ENCODE results near the gene PRICKLE4.

PRICKLE4 gene

GRCh38 chr6:41768545-41769308, 11.9 kb upstream of the PRICKLE4 start:
- Histone ChIP-seq H2BK15ac (replicated peaks; ENCODE audit: low read depth) (no peak overlapping the region), H3K36me3 (ENCODE audit: control insufficient read depth, insufficient read depth, low read length) (no peaks in the 10 kb centered on the region), H3K56ac (ENCODE audit: low read length) (no peak overlapping the region), H3K18ac (ENCODE audit: low read length) (no peak overlapping the region), H3K4ac (ENCODE audit: low read depth, low read length) (no peak overlapping the region), H3K79me2 (ENCODE audit: control insufficient read depth, insufficient read depth, low read length) (no peaks in the 10 kb centered on the region), H2BK120ac (ENCODE audit: low read depth, low read length) (no peak overlapping the region), H4K8ac (ENCODE audit: low read depth, low read length) (no peak overlapping the region), H2AK5ac (ENCODE audit: low read length) (no peak overlapping the region), H3K9ac (ENCODE audit: low read length) (no peak overlapping the region), H3K27me3 (ENCODE audit: insufficient read depth, low read length, poor library complexity) (no peaks in the 10 kb centered on the region), H3K27ac (ENCODE audit: low read depth, low read length) (no peak overlapping the region), H2BK5ac (ENCODE audit: low read length) (no peak overlapping the region), H3K4me1 (ENCODE audit: control insufficient read depth, low read depth, low read length) (no peaks in the 10 kb centered on the region), H3K79me1 (ENCODE audit: low read length) (no peaks in the 10 kb centered on the region), H3K4me3 (ENCODE audit: low read length) (no peak overlapping the region), H3K23ac (ENCODE audit: low read length) (no peak overlapping the region), H3K4me2 (ENCODE audit: low read length) (no peak overlapping the region), H4K5ac (ENCODE audit: low read length) (no peak overlapping the region)
- WGBS (ENCODE audit: extremely low coverage, insufficient coverage, low lambda C conversion rate): no CpG with 5 or more reads among the region's 10 CpGs
- peak; percentile 27 for DNase-seq

- H3K27me3 ChIP-seq (ENCODE audit: insufficient read depth, low read length, poor library complexity): no peaks in the 10 kb centered on the region
- no peak overlapping the region for H3K23ac ChIP-seq (ENCODE audit: low read length)
- H3K56ac ChIP-seq (ENCODE audit: low read length): no peak overlapping the region
- no peak overlapping the region for H2AK5ac ChIP-seq (ENCODE audit: low read length)
- no peaks in the 10 kb centered on the region for H3K79me1 ChIP-seq (ENCODE audit: low read length)
- H2BK5ac ChIP-seq (ENCODE audit: low read length): no peak overlapping the region
- DNase-seq: no peak
- H3K4me2 ChIP-seq (ENCODE audit: low read length): no peak overlapping the region
- H2BK15ac ChIP-seq (replicated peaks; ENCODE audit: low read depth): no peak overlapping the region
- no CpG with 5 or more reads among the region's 8 CpGs for WGBS (ENCODE audit: extremely low coverage, insufficient coverage, low lambda C conversion rate)
- H3K4me3 ChIP-seq (ENCODE audit: low read length): no peak overlapping the region
- H3K4me1 ChIP-seq (ENCODE audit: control insufficient read depth, low read depth, low read length): no peaks in the 10 kb centered on the region
- no peak overlapping the region for H3K27ac ChIP-seq (ENCODE audit: low read depth, low read length)
- no peaks in the 10 kb centered on the region for H3K36me3 ChIP-seq (ENCODE audit: control insufficient read depth, insufficient read depth, low read length)
- H4K8ac ChIP-seq (ENCODE audit: low read depth, low read length): no peak overlapping the region
- no peak overlapping the region for H3K9ac ChIP-seq (ENCODE audit: low read length)
- H3K18ac ChIP-seq (ENCODE audit: low read length): no peak overlapping the region
- H3K79me2 ChIP-seq (ENCODE audit: control insufficient read depth, insufficient read depth, low read length): no peaks in the 10 kb centered on the region
- H2BK120ac ChIP-seq (ENCODE audit: low read depth, low read length): no peak overlapping the region
- H3K4ac ChIP-seq (ENCODE audit: low read depth, low read length): no peak overlapping the region
- H4K5ac ChIP-seq (ENCODE audit: low read length): no peak overlapping the region
Observed at GRCh38 chr6:41769376-41769775, 11.2 kb upstream of the PRICKLE4 start.

DNA sequence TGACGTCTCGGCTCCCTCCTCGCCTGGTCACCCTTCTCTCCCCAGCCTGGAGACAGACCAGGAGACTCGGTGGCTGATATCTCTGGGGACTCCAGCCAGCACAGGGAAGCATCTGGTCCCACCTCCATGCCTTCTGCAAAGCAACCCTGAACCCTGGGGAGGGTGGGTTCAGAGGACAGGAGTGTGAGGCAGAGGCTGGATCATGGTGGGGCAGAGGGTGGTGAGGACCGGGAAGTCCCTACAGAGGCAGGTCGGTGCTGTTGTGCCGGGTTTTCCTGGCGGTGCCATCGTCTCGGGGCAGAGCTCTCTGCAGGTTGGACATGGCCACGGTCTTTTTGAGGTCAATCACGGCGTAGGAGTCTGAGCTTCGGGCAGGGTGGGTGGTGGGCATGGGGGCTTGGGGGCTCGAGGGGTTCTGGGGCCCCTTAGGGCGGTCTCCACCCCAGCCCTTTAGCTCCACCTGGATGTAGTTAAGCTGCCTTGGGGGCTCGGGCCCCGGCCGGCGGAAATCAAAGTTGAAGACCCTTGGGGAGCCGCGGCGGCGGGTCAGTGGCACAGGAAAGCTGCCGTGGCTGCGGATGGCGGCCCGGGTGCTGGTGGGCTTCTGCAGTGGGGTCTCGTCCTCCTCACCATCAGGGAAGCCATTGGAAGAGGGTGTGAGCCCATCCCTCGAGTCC, 10.1 kb upstream of the PRICKLE4 start:
- Histone ChIP-seq H3K79me1 (ENCODE audit: low read length) (no peaks in the 10 kb centered on the region), H2BK5ac (ENCODE audit: low read length) (no peak overlapping the region), H2BK120ac (ENCODE audit: low read depth, low read length) (no peak overlapping the region), H4K5ac (ENCODE audit: low read length) (no peak overlapping the region), H3K4me3 (ENCODE audit: low read length) (no peak overlapping the region), H3K79me2 (ENCODE audit: control insufficient read depth, insufficient read depth, low read length) (no peaks in the 10 kb centered on the region), H3K4me1 (ENCODE audit: control insufficient read depth, low read depth, low read length) (no peaks in the 10 kb centered on the region), H3K27ac (ENCODE audit: low read depth, low read length) (no peak overlapping the region), H4K8ac (ENCODE audit: low read depth, low read length) (no peak overlapping the region), H3K9ac (ENCODE audit: low read length) (no peak overlapping the region), H3K36me3 (ENCODE audit: control insufficient read depth, insufficient read depth, low read length) (no peaks in the 10 kb centered on the region), H3K4ac (ENCODE audit: low read depth, low read length) (no peak overlapping the region), H3K4me2 (ENCODE audit: low read length) (no peak overlapping the region), H3K23ac (ENCODE audit: low read length) (no peak overlapping the region), H3K18ac (ENCODE audit: low read length) (no peak overlapping the region), H3K27me3 (ENCODE audit: insufficient read depth, low read length, poor library complexity) (no peaks in the 10 kb centered on the region), H3K56ac (ENCODE audit: low read length) (no peak overlapping the region), H2AK5ac (ENCODE audit: low read length) (no peak overlapping the region), H2BK15ac (replicated peaks; ENCODE audit: low read depth) (no peak overlapping the region)
- no peak for DNase-seq
- WGBS (ENCODE audit: extremely low coverage, insufficient coverage, low lambda C conversion rate): no CpG with 5 or more reads among the region's 30 CpGs

- no peak overlapping the region for H2BK5ac ChIP-seq (ENCODE audit: low read length)
- H4K5ac ChIP-seq (ENCODE audit: low read length): no peak overlapping the region
- H3K79me1 ChIP-seq (ENCODE audit: low read length): no peaks in the 10 kb centered on the region
- H3K56ac ChIP-seq (ENCODE audit: low read length): no peak overlapping the region
- H3K4me3 ChIP-seq (ENCODE audit: low read length): no peak overlapping the region
- H3K23ac ChIP-seq (ENCODE audit: low read length): no peak overlapping the region
- no peaks in the 10 kb centered on the region for H3K79me2 ChIP-seq (ENCODE audit: control insufficient read depth, insufficient read depth, low read length)
- H2BK15ac ChIP-seq (replicated peaks; ENCODE audit: low read depth): no peak overlapping the region
- no peak overlapping the region for H2AK5ac ChIP-seq (ENCODE audit: low read length)
- no peak overlapping the region for H3K9ac ChIP-seq (ENCODE audit: low read length)
- no CpG with 5 or more reads among the region's 29 CpGs for WGBS (ENCODE audit: extremely low coverage, insufficient coverage, low lambda C conversion rate)
- no peak overlapping the region for H3K4ac ChIP-seq (ENCODE audit: low read depth, low read length)
- H4K8ac ChIP-seq (ENCODE audit: low read depth, low read length): no peak overlapping the region
- H3K4me1 ChIP-seq (ENCODE audit: control insufficient read depth, low read depth, low read length): no peaks in the 10 kb centered on the region
- H3K36me3 ChIP-seq (ENCODE audit: control insufficient read depth, insufficient read depth, low read length): no peaks in the 10 kb centered on the region
- DNase-seq: no peak
- H3K27me3 ChIP-seq (ENCODE audit: insufficient read depth, low read length, poor library complexity): no peaks in the 10 kb centered on the region
- no peak overlapping the region for H3K27ac ChIP-seq (ENCODE audit: low read depth, low read length)
- no peak overlapping the region for H3K4me2 ChIP-seq (ENCODE audit: low read length)
- no peak overlapping the region for H3K18ac ChIP-seq (ENCODE audit: low read length)
- H2BK120ac ChIP-seq (ENCODE audit: low read depth, low read length): no peak overlapping the region
Observed at GRCh38 chr6:41771058-41771983, 9.3 kb upstream of the PRICKLE4 start.

DNA sequence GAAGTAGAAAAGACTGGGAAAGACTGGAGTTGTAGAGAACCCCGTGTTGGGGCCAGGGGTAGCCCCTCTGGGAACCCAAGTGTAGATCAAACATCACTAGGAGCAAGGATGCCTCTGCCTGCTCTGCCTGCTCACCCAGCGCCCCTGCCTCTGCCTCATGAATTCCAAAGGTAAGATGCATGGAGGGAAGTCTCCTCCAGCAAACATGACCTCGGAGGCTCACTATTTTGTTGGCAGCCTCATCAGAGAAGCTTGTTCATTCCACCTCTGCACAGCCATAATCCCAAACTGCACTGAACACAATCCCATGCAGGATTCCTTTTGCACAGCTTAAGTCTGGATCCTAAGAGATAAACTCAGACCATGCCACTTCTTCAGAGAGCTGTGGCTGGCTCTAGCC, 5.7 kb upstream of the PRICKLE4 start:
- Histone ChIP-seq H4K5ac (ENCODE audit: low read length) (no peak overlapping the region), H3K18ac (ENCODE audit: low read length) (no peak overlapping the region), H3K4me2 (ENCODE audit: low read length) (no peak overlapping the region), H3K23ac (ENCODE audit: low read length) (no peak overlapping the region), H3K27me3 (ENCODE audit: insufficient read depth, low read length, poor library complexity) (no peaks in the 10 kb centered on the region), H2BK15ac (replicated peaks; ENCODE audit: low read depth) (no peak overlapping the region), H4K8ac (ENCODE audit: low read depth, low read length) (no peak overlapping the region), H3K4ac (ENCODE audit: low read depth, low read length) (no peak overlapping the region), H3K56ac (ENCODE audit: low read length) (no peak overlapping the region), H3K36me3 (ENCODE audit: control insufficient read depth, insufficient read depth, low read length) (no peaks in the 10 kb centered on the region), H3K79me1 (ENCODE audit: low read length) (no peaks in the 10 kb centered on the region), H2BK120ac (ENCODE audit: low read depth, low read length) (no peak overlapping the region), H3K4me1 (ENCODE audit: control insufficient read depth, low read depth, low read length) (peaks cover 2% of the 10 kb centered on the region), H2BK5ac (ENCODE audit: low read length) (no peak overlapping the region), H3K79me2 (ENCODE audit: control insufficient read depth, insufficient read depth, low read length) (no peaks in the 10 kb centered on the region), H3K4me3 (ENCODE audit: low read length) (no peak overlapping the region), H2AK5ac (ENCODE audit: low read length) (no peak overlapping the region), H3K9ac (ENCODE audit: low read length) (no peak overlapping the region), H3K27ac (ENCODE audit: low read depth, low read length) (no peak overlapping the region)
- no CpG with 5 or more reads among the region's 3 CpGs for WGBS (ENCODE audit: extremely low coverage, insufficient coverage, low lambda C conversion rate)
- DNase-seq: no peak

All from mesendoderm (in vitro differentiated cells).